Measurements from ENCODE around the gene TSKS. TPM values are rescaled to one million over a fixed set of nuclear protein-coding genes. Genes with fewer than 3 reads are reported as not detected.

TSKS gene
- total and polyA plus RNA-seq, 11 donors = 0.23 to 0.77 (median 0.40) TPM; not detected in 3

- H3K27me3 ChIP-seq = no peaks in the 10 kb centered on the region
- H3K4me3 ChIP-seq = peak overlapping the region in 2 of 12 donors; percentile 14
- 71 to 89% (median 80%) methylated on average over 1 of the region's 1 CpG for WGBS, 4 donors
- H3K9me3 ChIP-seq = peaks cover 0 to 5% (median 0%) of the 10 kb centered on the region in 12 donors
- intact Hi-C loops (cut with DNase I) = loop anchor here in 1 of 10 donors (5.0 kb wide), 2 partner anchors 44 to 69 kb away; partner anchors contain the start of gene CPT1C
- ATAC-seq (no peak), DNase-seq (no peak)
- peaks cover 0 to 17% (median 9%) of the 10 kb centered on the region in 12 donors for H3K4me1 ChIP-seq
- TF ChIP-seq POLR2A (IDR thresholded peaks at IDR 0.05) (no peak), CTCF (IDR thresholded peaks at IDR 0.05) (no peak)
- H3K27ac ChIP-seq = peak overlapping the region; percentile 11 to 88 (median 70)
- no peaks in the 10 kb centered on the region for H3K36me3 ChIP-seq
These were observed 1.9 kb downstream of the TSKS start for GRCh38 chr19:49761249-49761624.

GRCh38 chr19:49758292-49758691 is 4.8 kb downstream of the TSKS start:
- Histone ChIP-seq H3K27me3 (no peaks in the 10 kb centered on the region), H3K4me1 (peaks cover 0 to 10% (median 4%) of the 10 kb centered on the region in 12 donors), H3K36me3 (no peaks in the 10 kb centered on the region), H3K9me3 (peaks cover 0 to 16% (median 7%) of the 10 kb centered on the region in 12 donors), H3K4me3 (no peak overlapping the region), H3K27ac (no peak overlapping the region)
- 27 to 45% (median 35%) methylated on average over 7 of the region's 7 CpGs for WGBS, 4 donors
- DNase-seq (no peak), ATAC-seq (peak in 2 of 4 donors; percentile 30)
- TF ChIP-seq POLR2A (IDR thresholded peaks at IDR 0.05) = no peak
- TF ChIP-seq CTCF (IDR thresholded peaks at IDR 0.05) = no peak
- intact Hi-C loops (cut with DNase I) = no loop called here

GRCh38 chr19:49755956-49756355 is 7.2 kb downstream of the TSKS start:
- peaks cover 0 to 5% (median 0%) of the 10 kb centered on the region in 12 donors for H3K4me1 ChIP-seq
- H3K4me3 ChIP-seq = no peak overlapping the region
- H3K36me3 ChIP-seq = no peaks in the 10 kb centered on the region
- no peak for ATAC-seq
- WGBS, 4 donors = 94 to 97% (median 95%) methylated on average over 3 of the region's 3 CpGs
- intact Hi-C loops (cut with DNase I) = no loop called here
- no peak for DNase-seq
- H3K27me3 ChIP-seq = no peaks in the 10 kb centered on the region
- H3K27ac ChIP-seq = no peak overlapping the region
- TF ChIP-seq POLR2A (IDR thresholded peaks at IDR 0.05) = no peak
- TF ChIP-seq CTCF (IDR thresholded peaks at IDR 0.05) = no peak
- peaks cover 0 to 16% (median 7%) of the 10 kb centered on the region in 12 donors for H3K9me3 ChIP-seq

GRCh38 chr19:49752701-49753100 is 10.4 kb downstream of the TSKS start:
- Histone ChIP-seq H3K4me3 (no peak overlapping the region), H3K9me3 (peaks cover 0 to 16% (median 7%) of the 10 kb centered on the region in 12 donors), H3K36me3 (no peaks in the 10 kb centered on the region), H3K27ac (no peak overlapping the region), H3K4me1 (peaks cover 0 to 5% (median 0%) of the 10 kb centered on the region in 12 donors), H3K27me3 (no peaks in the 10 kb centered on the region)
- intact Hi-C loops (cut with DNase I) = no loop called here
- ATAC-seq = no peak
- WGBS, 4 donors = 61 to 89% (median 71%) methylated on average over 1 of the region's 1 CpG
- TF ChIP-seq POLR2A (IDR thresholded peaks at IDR 0.05) (no peak), CTCF (IDR thresholded peaks at IDR 0.05) (no peak)
- no peak for DNase-seq
